NB4 (cell line): ENCODE measurements around the gene TGM3.
A peak's percentile ranks its signal among the peaks of the same experiment; 100 is the strongest.

Experiments
- POLR2A ChIP-seq: IDR thresholded peaks from 2 replicates; pipeline ENCODE4 v1.6.1; 2011; ENCODE audit warnings: mild to moderate bottlenecking; ENCODE audit not compliant: insufficient read length; ENCODE audit errors: extremely low read depth
- TF ChIP-seq, protein P1 (sequence below): IDR thresholded peaks from one replicate; pipeline ENCODE4 v1.5.1; 2012; ENCODE audit warnings: low read depth, low read length
- TF ChIP-seq, protein P2 (sequence below): IDR thresholded peaks from 2 replicates; pipeline ENCODE4 v1.6.1; 2011; ENCODE audit warnings: low read depth, low read length

DNA sequence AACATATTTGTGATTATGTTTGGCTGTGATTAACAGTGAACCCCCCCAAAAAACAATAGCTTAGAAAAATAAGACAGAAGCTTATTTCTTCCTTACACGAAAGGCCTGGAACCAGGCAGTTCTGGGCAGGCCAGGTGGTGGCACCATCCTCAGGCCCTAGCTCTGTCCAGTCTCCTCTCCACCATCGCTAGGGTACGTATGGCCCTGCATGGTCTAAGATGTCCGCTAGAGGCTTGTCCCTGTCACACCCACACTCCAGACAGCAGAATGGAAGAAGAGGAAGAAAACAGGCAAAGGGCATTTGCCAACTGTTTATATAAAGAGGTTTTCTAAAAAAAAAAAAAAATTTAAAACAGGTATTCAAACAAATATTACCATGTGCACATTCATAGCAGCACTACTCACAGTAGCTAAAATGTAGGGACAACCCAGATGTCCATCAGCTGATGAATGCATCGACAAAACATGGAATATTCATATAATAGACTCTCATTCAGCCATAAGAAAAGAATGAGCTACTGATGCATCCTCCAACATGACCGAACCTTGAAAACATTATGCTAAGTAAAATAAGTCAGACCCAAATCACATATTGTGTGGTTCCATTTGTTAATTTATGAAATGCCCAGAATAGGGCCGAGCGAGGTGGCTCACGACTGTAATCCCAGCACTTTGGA lies 6.7 kb downstream of the TGM3 start:
- no peak for TF ChIP-seq POLR2A
- TF ChIP-seq, protein P1, sequence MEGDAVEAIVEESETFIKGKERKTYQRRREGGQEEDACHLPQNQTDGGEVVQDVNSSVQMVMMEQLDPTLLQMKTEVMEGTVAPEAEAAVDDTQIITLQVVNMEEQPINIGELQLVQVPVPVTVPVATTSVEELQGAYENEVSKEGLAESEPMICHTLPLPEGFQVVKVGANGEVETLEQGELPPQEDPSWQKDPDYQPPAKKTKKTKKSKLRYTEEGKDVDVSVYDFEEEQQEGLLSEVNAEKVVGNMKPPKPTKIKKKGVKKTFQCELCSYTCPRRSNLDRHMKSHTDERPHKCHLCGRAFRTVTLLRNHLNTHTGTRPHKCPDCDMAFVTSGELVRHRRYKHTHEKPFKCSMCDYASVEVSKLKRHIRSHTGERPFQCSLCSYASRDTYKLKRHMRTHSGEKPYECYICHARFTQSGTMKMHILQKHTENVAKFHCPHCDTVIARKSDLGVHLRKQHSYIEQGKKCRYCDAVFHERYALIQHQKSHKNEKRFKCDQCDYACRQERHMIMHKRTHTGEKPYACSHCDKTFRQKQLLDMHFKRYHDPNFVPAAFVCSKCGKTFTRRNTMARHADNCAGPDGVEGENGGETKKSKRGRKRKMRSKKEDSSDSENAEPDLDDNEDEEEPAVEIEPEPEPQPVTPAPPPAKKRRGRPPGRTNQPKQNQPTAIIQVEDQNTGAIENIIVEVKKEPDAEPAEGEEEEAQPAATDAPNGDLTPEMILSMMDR: peak; percentile 1
- TF ChIP-seq, protein P2, sequence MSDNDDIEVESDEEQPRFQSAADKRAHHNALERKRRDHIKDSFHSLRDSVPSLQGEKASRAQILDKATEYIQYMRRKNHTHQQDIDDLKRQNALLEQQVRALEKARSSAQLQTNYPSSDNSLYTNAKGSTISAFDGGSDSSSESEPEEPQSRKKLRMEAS: no peak
